ENCODE measurements around the gene CYGB. TPM values are rescaled to one million over a fixed set of nuclear protein-coding genes. Genes with fewer than 3 reads are reported as not detected.
A peak's percentile ranks its signal among the peaks of the same experiment; 100 is the strongest.
"Not testable (repeated sequence)": the region's sequence is repeated elsewhere in the genome, so short reads cannot be mapped to it uniquely, and the experiment has no call there.

Gene CYGB
- total RNA-seq, 1 experiment from 2014 or later = 4.4 TPM

- not testable (repeated sequence) for DNase-seq (ENCODE audit: low read depth in 1 of 2, low spot score in 2 of 2); H3K9me3 ChIP-seq (replicated peaks); H3K4me3 ChIP-seq; H3K27me3 ChIP-seq (replicated peaks); H3K27ac ChIP-seq
- H3K36me3 ChIP-seq = peaks cover 81% of the 10 kb centered on the region
- H3K4me1 ChIP-seq (replicated peaks) = peaks cover 51% of the 10 kb centered on the region
Observed at GRCh38 chr17:76563359-76563758, 25.9 kb upstream of the CYGB start.

- H3K27ac ChIP-seq = no peak overlapping the region
- H3K27me3 ChIP-seq (replicated peaks) = no peaks in the 10 kb centered on the region
- peak; percentile 83 to 86 for DNase-seq (ENCODE audit: low read depth in 1 of 2, low spot score in 2 of 2)
- H3K4me1 ChIP-seq (replicated peaks) = peaks cover 52% of the 10 kb centered on the region
- peaks cover 82% of the 10 kb centered on the region for H3K36me3 ChIP-seq
- no peaks in the 10 kb centered on the region for H3K9me3 ChIP-seq (replicated peaks)
- H3K4me3 ChIP-seq = no peak overlapping the region
Observed at GRCh38 chr17:76562734-76563148, 25.2 kb upstream of the CYGB start.

GRCh38 chr17:76561799-76562268 is 24.3 kb upstream of the CYGB start:
- Histone ChIP-seq H3K27ac (peak overlapping the region; percentile 23), H3K27me3 (replicated peaks) (no peaks in the 10 kb centered on the region), H3K36me3 (peaks cover 75% of the 10 kb centered on the region), H3K4me1 (replicated peaks) (peaks cover 55% of the 10 kb centered on the region), H3K9me3 (replicated peaks) (no peaks in the 10 kb centered on the region), H3K4me3 (no peak overlapping the region)
- DNase-seq (ENCODE audit: low read depth in 1 of 2, low spot score in 2 of 2) = peak; percentile 52 to 67

- Histone ChIP-seq H3K27me3 (replicated peaks) (no peaks in the 10 kb centered on the region), H3K27ac (peak overlapping the region; percentile 23), H3K9me3 (replicated peaks) (no peaks in the 10 kb centered on the region), H3K36me3 (peaks cover 70% of the 10 kb centered on the region), H3K4me3 (no peak overlapping the region), H3K4me1 (replicated peaks) (peaks cover 59% of the 10 kb centered on the region)
- no peak for DNase-seq (ENCODE audit: low read depth in 1 of 2, low spot score in 2 of 2)
Observed at GRCh38 chr17:76561332-76561731, 23.8 kb upstream of the CYGB start.

- no peak for DNase-seq (ENCODE audit: low read depth in 1 of 2, low spot score in 2 of 2)
- Histone ChIP-seq H3K4me1 (replicated peaks) (peaks cover 59% of the 10 kb centered on the region), H3K36me3 (peaks cover 65% of the 10 kb centered on the region), H3K9me3 (replicated peaks) (no peaks in the 10 kb centered on the region), H3K4me3 (no peak overlapping the region), H3K27ac (peak overlapping the region; percentile 23), H3K27me3 (replicated peaks) (no peaks in the 10 kb centered on the region)
Observed at GRCh38 chr17:76560877-76561221, 23.3 kb upstream of the CYGB start.

GRCh38 chr17:76560036-76560876 is 22.7 kb upstream of the CYGB start:
- peaks cover 59% of the 10 kb centered on the region for H3K4me1 ChIP-seq (replicated peaks)
- peaks cover 59% of the 10 kb centered on the region for H3K36me3 ChIP-seq
- H3K4me3 ChIP-seq = no peak overlapping the region
- H3K27ac ChIP-seq = peak overlapping the region; percentile 23
- no peaks in the 10 kb centered on the region for H3K9me3 ChIP-seq (replicated peaks)
- H3K27me3 ChIP-seq (replicated peaks) = no peaks in the 10 kb centered on the region
- no peak for DNase-seq (ENCODE audit: low read depth in 1 of 2, low spot score in 2 of 2)

GRCh38 chr17:76559460-76559859 is 22.0 kb upstream of the CYGB start:
- not testable (repeated sequence) for H3K27ac ChIP-seq; H3K4me3 ChIP-seq; H3K9me3 ChIP-seq (replicated peaks); H3K27me3 ChIP-seq (replicated peaks); DNase-seq (ENCODE audit: low read depth in 1 of 2, low spot score in 2 of 2)
- peaks cover 59% of the 10 kb centered on the region for H3K4me1 ChIP-seq (replicated peaks)
- peaks cover 56% of the 10 kb centered on the region for H3K36me3 ChIP-seq

- Histone ChIP-seq H3K36me3 (peaks cover 53% of the 10 kb centered on the region), H3K27me3 (replicated peaks) (no peaks in the 10 kb centered on the region), H3K9me3 (replicated peaks) (no peaks in the 10 kb centered on the region), H3K27ac (peak overlapping the region; percentile 54), H3K4me1 (replicated peaks) (peaks cover 59% of the 10 kb centered on the region), H3K4me3 (peak overlapping the region; percentile 59)
- peak in 1 of 2 experiments; percentile 61 for DNase-seq (ENCODE audit: low read depth in 1 of 2, low spot score in 2 of 2)
Observed at GRCh38 chr17:76558198-76559095, 20.9 kb upstream of the CYGB start.

- DNase-seq (ENCODE audit: low read depth in 1 of 2, low spot score in 2 of 2) = peak; percentile 99
- Histone ChIP-seq H3K36me3 (peaks cover 46% of the 10 kb centered on the region), H3K9me3 (replicated peaks) (no peaks in the 10 kb centered on the region), H3K4me3 (peak overlapping the region; percentile 59), H3K27ac (peak overlapping the region; percentile 54), H3K27me3 (replicated peaks) (no peaks in the 10 kb centered on the region), H3K4me1 (replicated peaks) (peaks cover 50% of the 10 kb centered on the region)
Observed at GRCh38 chr17:76557368-76558197, 20.1 kb upstream of the CYGB start.

- Histone ChIP-seq H3K4me1 (replicated peaks) (peaks cover 43% of the 10 kb centered on the region), H3K4me3 (peak overlapping the region; percentile 59), H3K27ac (peak overlapping the region; percentile 54), H3K9me3 (replicated peaks) (no peaks in the 10 kb centered on the region), H3K36me3 (peaks cover 42% of the 10 kb centered on the region), H3K27me3 (replicated peaks) (no peaks in the 10 kb centered on the region)
- DNase-seq (ENCODE audit: low read depth in 1 of 2, low spot score in 2 of 2) = peak in 1 of 2 experiments; percentile 47
Observed at GRCh38 chr17:76556765-76557367, 19.4 kb upstream of the CYGB start.

GRCh38 chr17:76554131-76554530 is 16.6 kb upstream of the CYGB start:
- no peak for DNase-seq (ENCODE audit: low read depth in 1 of 2, low spot score in 2 of 2)
- Histone ChIP-seq H3K36me3 (peaks cover 15% of the 10 kb centered on the region), H3K9me3 (replicated peaks) (no peaks in the 10 kb centered on the region), H3K27ac (no peak overlapping the region), H3K4me3 (no peak overlapping the region), H3K4me1 (replicated peaks) (peaks cover 16% of the 10 kb centered on the region), H3K27me3 (replicated peaks) (no peaks in the 10 kb centered on the region)

GRCh38 chr17:76553178-76553908 is 15.8 kb upstream of the CYGB start:
- Histone ChIP-seq H3K27me3 (replicated peaks) (no peaks in the 10 kb centered on the region), H3K4me3 (no peak overlapping the region), H3K9me3 (replicated peaks) (no peaks in the 10 kb centered on the region), H3K4me1 (replicated peaks) (peaks cover 8% of the 10 kb centered on the region), H3K36me3 (peaks cover 7% of the 10 kb centered on the region), H3K27ac (no peak overlapping the region)
- no peak for DNase-seq (ENCODE audit: low read depth in 1 of 2, low spot score in 2 of 2)
